SK-N-SH (cell line): Measurements from ENCODE around the gene LTV1.

Experiments
- CTCF ChIP-seq: fragments of 200-600 bp; sonication (generic); IDR thresholded peaks from 2 replicates; pipeline ENCODE4 v1.6.1; 2017; ENCODE audit warnings: antibody characterized with exemption, mild to moderate bottlenecking, moderate library complexity
- ELF1 ChIP-seq: IDR thresholded peaks from 2 replicates; pipeline ENCODE4 v1.4.0; 2012
- EP300 ChIP-seq, 2 experiments: IDR thresholded peaks; 2 replicates each; pipeline versions ENCODE4 v1.4.0 to v1.6.1; 2012; ENCODE audit warnings: borderline replicate concordance in 1 of 2, low read depth in 1 of 2, low read length in 1 of 2
- EZH2phosphoT487 ChIP-seq: fragments of 200-600 bp; sonication (generic); IDR thresholded peaks from 2 replicates; pipeline ENCODE4 v1.6.1; 2017; ENCODE audit warnings: low read depth, mixed run types, mild to moderate bottlenecking, antibody characterized with exemption, moderate library complexity, borderline replicate concordance
- GATA2 ChIP-seq: sonication (generic); formaldehyde crosslinking; IDR thresholded peaks from 2 replicates; pipeline ENCODE4 v1.5.0; 2020; ENCODE audit warnings: mild to moderate bottlenecking, missing genetic modification reagents
- MAX ChIP-seq: IDR thresholded peaks from 2 replicates; pipeline ENCODE4 v1.4.0; 2012; ENCODE audit warnings: low read depth
- NRF1 ChIP-seq: IDR thresholded peaks from 2 replicates; pipeline ENCODE4 v1.6.1; 2012; ENCODE audit warnings: low read depth, mild to moderate bottlenecking, low read length
- PBX3 ChIP-seq: IDR thresholded peaks from 2 replicates; pipeline ENCODE4; 2012
- POLR2AphosphoS5 ChIP-seq: IDR thresholded peaks from 2 replicates; pipeline ENCODE4 v1.6.1; 2012; ENCODE audit warnings: low read depth, low read length
- RCOR1 ChIP-seq: fragments of 150-350 bp; IDR thresholded peaks from 2 replicates; pipeline ENCODE4 v1.6.1; 2017; ENCODE audit warnings: antibody characterized with exemption, low read length
- RFX5 ChIP-seq: IDR thresholded peaks from 2 replicates; pipeline ENCODE4 v1.6.1; 2012; ENCODE audit warnings: mild to moderate bottlenecking, improper control_type of control experiment, low read length
- RXRA ChIP-seq: IDR thresholded peaks from 2 replicates; pipeline ENCODE4 v1.4.0; 2012; ENCODE audit warnings: low read depth, mild to moderate bottlenecking, borderline replicate concordance
- USF1 ChIP-seq: IDR thresholded peaks from 2 replicates; pipeline ENCODE4 v1.4.0; 2012; ENCODE audit warnings: low read depth, borderline replicate concordance

GRCh38 chr6:143884216-143884900 lies 41.2 kb downstream of the LTV1 start:
- no peak for TF ChIP-seq EZH2phosphoT487
- no peak for TF ChIP-seq NRF1
- no peak for TF ChIP-seq CTCF
- TF ChIP-seq RXRA, result no peak
- TF ChIP-seq GATA2 (CRISPR knock-in tag), result no peak
- no peak for TF ChIP-seq POLR2AphosphoS5
- TF ChIP-seq PBX3, result no peak
- no peak for TF ChIP-seq MAX
- TF ChIP-seq RCOR1, result no peak
- TF ChIP-seq ELF1, result no peak
- TF ChIP-seq EP300 (IDR thresholded peaks at IDR 0.05; ENCODE audit: borderline replicate concordance in 1 of 2, low read depth in 1 of 2, low read length in 1 of 2), result no peak
- no peak for TF ChIP-seq USF1
- no peak for TF ChIP-seq RFX5
